Sigmoid colon (tissue), 7 donors: ENCODE data around the gene KIF22. TPM values are rescaled to one million over a fixed set of nuclear protein-coding genes. Genes with fewer than 3 reads are reported as not detected.
A peak's percentile ranks its signal among the peaks of the same experiment; 100 is the strongest.

Source experiments
- DNase-seq: peaks from one replicate; pipeline ENCODE4 v3.0.0-alpha.2; 2019
- H3K27ac ChIP-seq, 4 donors: fragments of 200-600 bp; sonication (generic); one replicate each; pipeline ENCODE4 v1.5.1; 2016 to 2019; ENCODE audit warnings: mild to moderate bottlenecking in 1 of 4
- H3K27me3 ChIP-seq, 3 donors: fragments of 200-600 bp; sonication (generic); one replicate each; pipeline ENCODE4 v1.5.1; 2019; ENCODE audit warnings: mild to moderate bottlenecking in 1 of 3
- H3K36me3 ChIP-seq, 4 donors: fragments of 200-600 bp; sonication (generic); one replicate each; pipeline ENCODE4 v1.5.1; 2016 to 2019
- H3K4me1 ChIP-seq, 4 donors: fragments of 200-600 bp; sonication (generic); one replicate each; pipeline ENCODE4 v1.5.1; 2017 to 2019
- H3K4me3 ChIP-seq, 4 donors: fragments of 200-600 bp; sonication (generic); one replicate each; pipeline ENCODE4 v1.5.1; 2017 to 2019; ENCODE audit warnings: mild to moderate bottlenecking in 2 of 4, moderate library complexity in 1 of 4
- H3K9me3 ChIP-seq, 4 donors: fragments of 200-600 bp in 3 of 4; sonication (generic) in 3 of 4; one replicate each; pipeline versions ENCODE4 v1.5.1 to v1.6.1; 2013 to 2019
- CTCF ChIP-seq, 4 experiments: fragments of 450-650 bp in 3 of 4; fragments of 200-600 bp in 1 of 4; IDR thresholded peaks; one replicate each; pipeline ENCODE4 v1.5.1; 2016 to 2019; ENCODE audit warnings: antibody characterized with exemption in 4 of 4, mild to moderate bottlenecking in 3 of 4, moderate library complexity in 2 of 4
- EP300 ChIP-seq, 4 donors: sonication (generic); formaldehyde crosslinking; IDR thresholded peaks; one replicate each; pipeline ENCODE4 v1.6.1; 2017; ENCODE audit warnings: antibody characterized with exemption in 4 of 4
- POLR2A ChIP-seq, 2 donors: fragments of 450-650 bp; IDR thresholded peaks; one replicate each; pipeline ENCODE4 v1.6.1; 2016; ENCODE audit warnings: antibody characterized with exemption in 2 of 2, mild to moderate bottlenecking in 2 of 2, moderate library complexity in 2 of 2
- POLR2AphosphoS5 ChIP-seq, 4 donors: sonication (generic); formaldehyde crosslinking; IDR thresholded peaks; one replicate each; pipeline ENCODE4 v1.6.1; 2017; ENCODE audit warnings: antibody characterized with exemption in 4 of 4
- WGBS, 2 donors: extraction: QIAGEN DNeasy Blood & Tissue Kit; methylation state at CpG; one replicate each; pipeline ENCODE4 v1.1.7; 2013; 5-methylcytosine and 5-hydroxymethylcytosine counted together
- intact Hi-C: fragments of 100-400 bp; cut with DNase I; formaldehyde crosslinking; loops from one replicate; pipeline ENCODE4 v1.15.1; 2023
- polyA plus RNA-seq, 3 donors: library from polyadenylated mRNA; stranded (reverse); fragments of 200-250 nt; gene quantifications; one replicate each; pipeline ENCODE4 v1.2.3, GENCODE V29; 2013
- total RNA-seq, 4 donors: library from RNA; depleted of rRNA; stranded (reverse); fragments of >200 nt; gene quantifications; one replicate each; pipeline ENCODE4 v1.1.0, GENCODE V29; 2016
- donor health status: healthy with polysubstance abuse.
- donor health status: Bipolar disorder and iron deficiency.
- donor health status: healthy.

The KIF22 gene
- total and polyA plus RNA-seq, 7 donors: 11.5 to 71.5 (median 16.1) TPM

- TF ChIP-seq CTCF (IDR thresholded peaks at IDR 0.05) (no peak), POLR2AphosphoS5 (IDR thresholded peaks at IDR 0.05) (no peak), EP300 (IDR thresholded peaks at IDR 0.05) (no peak), POLR2A (IDR thresholded peaks at IDR 0.05) (no peak)
- Histone ChIP-seq H3K4me3 (no peak overlapping the region), H3K9me3 (no peaks in the 10 kb centered on the region), H3K27ac (no peak overlapping the region), H3K36me3 (peaks cover 29 to 98% (median 53%) of the 10 kb centered on the region in 4 donors), H3K27me3 (no peaks in the 10 kb centered on the region), H3K4me1 (no peaks in the 10 kb centered on the region)
- WGBS, 2 donors: 85 to 91% methylated on average over 10 of the region's 10 CpGs
- DNase-seq: no peak
- intact Hi-C loops: loop anchor here (10.0 kb wide), 1 partner anchor 55 kb away; no protein-coding TSS in a partner anchor
Measured at GRCh38 chr16:29840240-29840639, 49.7 kb downstream of the KIF22 start.

- 94 to 95% methylated on average over 23 of the region's 23 CpGs for WGBS, 2 donors
- intact Hi-C loops: loop anchor here (10.0 kb wide), 1 partner anchor 57 kb away; no protein-coding TSS in a partner anchor
- H3K36me3 ChIP-seq: peaks cover 25 to 98% (median 57%) of the 10 kb centered on the region in 4 donors
Measured at GRCh38 chr16:29841631-29842030, 51.1 kb downstream of the KIF22 start.

GRCh38 chr16:29842732-29843346 is 52.3 kb downstream of the KIF22 start:
- H3K4me3 ChIP-seq: no peak overlapping the region
- WGBS, 2 donors: 96 to 97% methylated on average over 9 of the region's 9 CpGs
- no peaks in the 10 kb centered on the region for H3K4me1 ChIP-seq
- no peak for DNase-seq
- no peak for TF ChIP-seq POLR2AphosphoS5 (IDR thresholded peaks at IDR 0.05)
- no peak for TF ChIP-seq EP300 (IDR thresholded peaks at IDR 0.05)
- no peak for TF ChIP-seq CTCF (IDR thresholded peaks at IDR 0.05)
- TF ChIP-seq POLR2A (IDR thresholded peaks at IDR 0.05): no peak
- H3K9me3 ChIP-seq: no peaks in the 10 kb centered on the region
- H3K36me3 ChIP-seq: peaks cover 25 to 98% (median 59%) of the 10 kb centered on the region in 4 donors
- H3K27ac ChIP-seq: no peak overlapping the region
- no peaks in the 10 kb centered on the region for H3K27me3 ChIP-seq
- intact Hi-C loops: loop anchor here (10.0 kb wide), 1 partner anchor 58 kb away; no protein-coding TSS in a partner anchor

More at GRCh38 chr16:29841631-29842030, 51.1 kb downstream of the KIF22 start:
- Histone ChIP-seq H3K27ac (no peak overlapping the region), H3K4me3 (no peak overlapping the region), H3K27me3 (no peaks in the 10 kb centered on the region), H3K9me3 (no peaks in the 10 kb centered on the region), H3K4me1 (no peaks in the 10 kb centered on the region)
- DNase-seq: no peak
- no peak for TF ChIP-seq POLR2AphosphoS5 (IDR thresholded peaks at IDR 0.05)
- no peak for TF ChIP-seq EP300 (IDR thresholded peaks at IDR 0.05)
- no peak for TF ChIP-seq POLR2A (IDR thresholded peaks at IDR 0.05)
- TF ChIP-seq CTCF (IDR thresholded peaks at IDR 0.05): no peak

GRCh38 chr16:29843931-29844330 is 53.4 kb downstream of the KIF22 start:
- intact Hi-C loops: loop anchor here (10.0 kb wide), 1 partner anchor 59 kb away; no protein-coding TSS in a partner anchor
- TF ChIP-seq CTCF (IDR thresholded peaks at IDR 0.05) (no peak), POLR2AphosphoS5 (IDR thresholded peaks at IDR 0.05) (no peak), EP300 (IDR thresholded peaks at IDR 0.05) (no peak), POLR2A (IDR thresholded peaks at IDR 0.05) (no peak)
- H3K4me1 ChIP-seq: peaks cover 0 to 5% (median 1%) of the 10 kb centered on the region in 4 donors
- WGBS, 2 donors: 95% methylated on average over 8 of the region's 8 CpGs
- peaks cover 20 to 93% (median 56%) of the 10 kb centered on the region in 4 donors for H3K36me3 ChIP-seq
- DNase-seq: no peak
- peak overlapping the region in 3 of 4 donors; percentile 40 to 62 (median 48) for H3K27ac ChIP-seq
- no peak overlapping the region for H3K4me3 ChIP-seq
- no peaks in the 10 kb centered on the region for H3K27me3 ChIP-seq
- no peaks in the 10 kb centered on the region for H3K9me3 ChIP-seq
